ENCODE results near the gene SLC25A5. TPM values are rescaled to one million over a fixed set of nuclear protein-coding genes. Genes with fewer than 3 reads are reported as not detected.

The SLC25A5 gene
- polyA plus RNA-seq (2012; ENCODE audit: insufficient read length, low read depth) = 845 TPM

GRCh38 chrX:119467842-119468550 lies at the start of gene SLC25A5:
TSS of gene SLC25A5 (plus strand) at chrX:119468444. CDS start at chrX:119468516, 72 bp downstream.
- TF ChIP-seq FOXP2 (optimal IDR thresholded peaks at IDR 0.05; ENCODE audit: borderline replicate concordance, extremely low read depth, extremely low read length, insufficient read depth) = no peak
- TF ChIP-seq SIN3A (IDR thresholded peaks at IDR 0.05; ENCODE audit: borderline replicate concordance, insufficient read depth, low read length) = no peak
- peak; percentile 77; the same call in 1 of the 2 replicates for TF ChIP-seq TAF1 (IDR thresholded peaks at IDR 0.05; ENCODE audit: borderline replicate concordance, insufficient read depth, low read length)
- peak; percentile 95 for TF ChIP-seq POLR2AphosphoS5 (IDR thresholded peaks at IDR 0.05; ENCODE audit: low read depth, low read length)

- TF ChIP-seq, protein P1, sequence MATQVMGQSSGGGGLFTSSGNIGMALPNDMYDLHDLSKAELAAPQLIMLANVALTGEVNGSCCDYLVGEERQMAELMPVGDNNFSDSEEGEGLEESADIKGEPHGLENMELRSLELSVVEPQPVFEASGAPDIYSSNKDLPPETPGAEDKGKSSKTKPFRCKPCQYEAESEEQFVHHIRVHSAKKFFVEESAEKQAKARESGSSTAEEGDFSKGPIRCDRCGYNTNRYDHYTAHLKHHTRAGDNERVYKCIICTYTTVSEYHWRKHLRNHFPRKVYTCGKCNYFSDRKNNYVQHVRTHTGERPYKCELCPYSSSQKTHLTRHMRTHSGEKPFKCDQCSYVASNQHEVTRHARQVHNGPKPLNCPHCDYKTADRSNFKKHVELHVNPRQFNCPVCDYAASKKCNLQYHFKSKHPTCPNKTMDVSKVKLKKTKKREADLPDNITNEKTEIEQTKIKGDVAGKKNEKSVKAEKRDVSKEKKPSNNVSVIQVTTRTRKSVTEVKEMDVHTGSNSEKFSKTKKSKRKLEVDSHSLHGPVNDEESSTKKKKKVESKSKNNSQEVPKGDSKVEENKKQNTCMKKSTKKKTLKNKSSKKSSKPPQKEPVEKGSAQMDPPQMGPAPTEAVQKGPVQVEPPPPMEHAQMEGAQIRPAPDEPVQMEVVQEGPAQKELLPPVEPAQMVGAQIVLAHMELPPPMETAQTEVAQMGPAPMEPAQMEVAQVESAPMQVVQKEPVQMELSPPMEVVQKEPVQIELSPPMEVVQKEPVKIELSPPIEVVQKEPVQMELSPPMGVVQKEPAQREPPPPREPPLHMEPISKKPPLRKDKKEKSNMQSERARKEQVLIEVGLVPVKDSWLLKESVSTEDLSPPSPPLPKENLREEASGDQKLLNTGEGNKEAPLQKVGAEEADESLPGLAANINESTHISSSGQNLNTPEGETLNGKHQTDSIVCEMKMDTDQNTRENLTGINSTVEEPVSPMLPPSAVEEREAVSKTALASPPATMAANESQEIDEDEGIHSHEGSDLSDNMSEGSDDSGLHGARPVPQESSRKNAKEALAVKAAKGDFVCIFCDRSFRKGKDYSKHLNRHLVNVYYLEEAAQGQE (IDR thresholded peaks at IDR 0.05; ENCODE audit: insufficient read depth in 1 of 2, low read depth in 2 of 2, low read length in 2 of 2) = no peak
- TF ChIP-seq FOXP2 (optimal IDR thresholded peaks at IDR 0.05; ENCODE audit: borderline replicate concordance, extremely low read depth, extremely low read length, insufficient read depth) (no peak), SIN3A (IDR thresholded peaks at IDR 0.05; ENCODE audit: borderline replicate concordance, insufficient read depth, low read length) (no peak), TAF1 (IDR thresholded peaks at IDR 0.05; ENCODE audit: borderline replicate concordance, insufficient read depth, low read length) (no peak), POLR2AphosphoS5 (IDR thresholded peaks at IDR 0.05; ENCODE audit: low read depth, low read length) (no peak)
Observed at GRCh38 chrX:119419146-119419545, 49.1 kb upstream of the SLC25A5 start.

DNA sequence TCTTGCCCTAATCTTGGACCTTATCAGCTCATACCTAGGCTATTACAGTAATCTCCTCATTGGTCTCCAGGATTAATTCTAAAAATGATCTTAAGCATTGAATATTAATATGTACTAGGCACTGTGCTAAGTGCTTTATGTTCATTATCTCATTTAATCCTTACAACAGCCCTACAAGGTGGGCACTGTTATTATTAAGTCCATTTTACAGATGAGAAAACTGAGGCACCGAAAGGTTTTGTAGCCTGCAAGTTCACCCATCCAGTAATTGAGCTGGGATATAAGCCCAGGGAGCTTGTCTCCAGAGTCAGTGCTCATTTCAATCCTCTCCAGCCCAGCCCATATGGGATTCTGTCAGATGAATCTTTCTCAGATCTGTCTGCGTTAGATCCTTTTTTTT lies 48.3 kb upstream of the SLC25A5 start:
- TF ChIP-seq SIN3A (IDR thresholded peaks at IDR 0.05; ENCODE audit: borderline replicate concordance, insufficient read depth, low read length) (no peak), POLR2AphosphoS5 (IDR thresholded peaks at IDR 0.05; ENCODE audit: low read depth, low read length) (no peak), TAF1 (IDR thresholded peaks at IDR 0.05; ENCODE audit: borderline replicate concordance, insufficient read depth, low read length) (no peak), FOXP2 (optimal IDR thresholded peaks at IDR 0.05; ENCODE audit: borderline replicate concordance, extremely low read depth, extremely low read length, insufficient read depth) (no peak)
- TF ChIP-seq, protein P1 (IDR thresholded peaks at IDR 0.05; ENCODE audit: insufficient read depth in 1 of 2, low read depth in 2 of 2, low read length in 2 of 2) = no peak

GRCh38 chrX:119421016-119421705 lies 47.1 kb upstream of the SLC25A5 start:
- TF ChIP-seq SIN3A (IDR thresholded peaks at IDR 0.05; ENCODE audit: borderline replicate concordance, insufficient read depth, low read length) (no peak), FOXP2 (optimal IDR thresholded peaks at IDR 0.05; ENCODE audit: borderline replicate concordance, extremely low read depth, extremely low read length, insufficient read depth) (no peak)

- TF ChIP-seq, protein P1 (IDR thresholded peaks at IDR 0.05; ENCODE audit: insufficient read depth in 1 of 2, low read depth in 2 of 2, low read length in 2 of 2) = no peak
- TF ChIP-seq SIN3A (IDR thresholded peaks at IDR 0.05; ENCODE audit: borderline replicate concordance, insufficient read depth, low read length) (no peak), FOXP2 (optimal IDR thresholded peaks at IDR 0.05; ENCODE audit: borderline replicate concordance, extremely low read depth, extremely low read length, insufficient read depth) (no peak), POLR2AphosphoS5 (IDR thresholded peaks at IDR 0.05; ENCODE audit: low read depth, low read length) (no peak), TAF1 (IDR thresholded peaks at IDR 0.05; ENCODE audit: borderline replicate concordance, insufficient read depth, low read length) (no peak)
Observed at GRCh38 chrX:119423631-119424030, 44.6 kb upstream of the SLC25A5 start.

All from PFSK-1 (cell line).